GM12878 (cell line): Measurements from ENCODE around the gene NDN. TPM values are rescaled to one million over a fixed set of nuclear protein-coding genes. Genes with fewer than 3 reads are reported as not detected.

Source experiments
- ATAC-seq: fragments of 200-7000 bp; cut with Tn5 transposase; 3 replicates; pipeline ENCODE4 v1.9.1; 2020; ENCODE audit warnings: mild to moderate bottlenecking, moderate library complexity
- BruUV-seq: library from RNA; stranded (reverse); fragments of 400-500 nt; replicated peaks from 2 replicates; lab custom pipeline; 2021; lab: Mats Ljungman, UMichigan
- CTCF ChIA-PET: fragments of 300-600 bp; sonication (Branson Sonifier 250); formaldehyde crosslinking; extraction: SDS; loops from one replicate; lab custom pipeline; 2021; ENCODE audit warnings: inconsistent platforms; lab: Yijun Ruan, JAX
- POLR2A ChIA-PET: fragments of 350-600 bp; formaldehyde crosslinking; extraction: SDS; loops from one replicate; lab custom pipeline; 2021; ENCODE audit warnings: inconsistent platforms; lab: Charles Lee
- RAD21 ChIA-PET: fragments of 300-600 bp; sonication (Branson Sonifier 250); formaldehyde crosslinking; loops from one replicate; lab custom pipeline; 2023; ENCODE audit warnings: antibody characterized with exemption; ENCODE audit not compliant: unreplicated experiment; lab: Charles Lee
- SMC1A ChIA-PET: fragments of 300-600 bp; sonication (Branson Sonifier 250); formaldehyde crosslinking; loops from one replicate; lab custom pipeline; 2023; ENCODE audit not compliant: unreplicated experiment, uncharacterized antibody; lab: Charles Lee
- DNase-seq: peaks from one replicate; pipeline ENCODE4 v3.0.0-alpha.2; 2011; ENCODE audit warnings: low read depth, low spot score
- FAIRE-seq: peaks from 3 replicates; lab custom pipeline; 2011; peaks lifted over from hg19 to GRCh38; lab: Jason Lieb, UNC
- H2AFZ ChIP-seq: 2 replicates; pipeline ENCODE4 v1.6.0; 2011; ENCODE audit warnings: low read depth, low read length, control low read depth; ENCODE audit not compliant: control insufficient read depth
- H3K27ac ChIP-seq: 2 replicates; pipeline ENCODE4 v1.5.1; 2011; ENCODE audit warnings: control low read depth; ENCODE audit not compliant: control insufficient read depth, insufficient read depth
- H3K27me3 ChIP-seq, 2 experiments: replicated peaks in 1 of 2; 2 replicates each; pipeline versions ENCODE4 v1.6.0 to v1.6.1; 2011; ENCODE audit warnings: low read length in 1 of 2; ENCODE audit not compliant: control insufficient read depth in 2 of 2, insufficient read depth in 2 of 2
- H3K36me3 ChIP-seq, 2 experiments: 2 replicates each; pipeline ENCODE4 v1.5.1; 2011; ENCODE audit warnings: low read length in 1 of 2; ENCODE audit not compliant: control insufficient read depth in 2 of 2, insufficient read depth in 2 of 2
- H3K4me1 ChIP-seq: 2 replicates; pipeline ENCODE4 v1.6.1; 2011; ENCODE audit warnings: mild to moderate bottlenecking, low read length, moderate library complexity, mixed read lengths; ENCODE audit not compliant: control insufficient read depth, insufficient read depth
- H3K4me2 ChIP-seq: 2 replicates; pipeline ENCODE4 v1.6.0; 2011; ENCODE audit warnings: control low read depth; ENCODE audit not compliant: control insufficient read depth, insufficient read depth
- H3K4me3 ChIP-seq: fragments of 200-600 bp; sonication (generic); 2 replicates; pipeline ENCODE4 v1.5.1; 2016
- H3K79me2 ChIP-seq: 2 replicates; pipeline ENCODE4 v1.6.0; 2011; ENCODE audit warnings: low read length; ENCODE audit not compliant: control insufficient read depth, insufficient read depth
- H3K9ac ChIP-seq: 2 replicates; pipeline ENCODE4 v1.8.0; 2011; ENCODE audit warnings: low read length, control low read depth, mixed read lengths; ENCODE audit not compliant: control insufficient read depth, insufficient read depth
- H3K9me3 ChIP-seq: replicated peaks from 3 replicates; pipeline ENCODE4 v1.5.1; 2011; ENCODE audit warnings: mild to moderate bottlenecking, low read length; ENCODE audit not compliant: control insufficient read depth, insufficient read depth
- H4K20me1 ChIP-seq: 2 replicates; pipeline ENCODE4 v1.6.0; 2011; ENCODE audit not compliant: control insufficient read depth, insufficient read depth
- CTCF ChIP-seq, 3 experiments: IDR thresholded peaks in 2 of 3; conservative IDR thresholded peaks in 1 of 3; 2 replicates each; pipeline ENCODE4 v1.5.1; 2011; ENCODE audit warnings: low read depth in 3 of 3, low read length in 3 of 3, mild to moderate bottlenecking in 3 of 3, control low read depth in 2 of 3, moderate library complexity in 2 of 3, inconsistent platforms in 1 of 3, mixed read lengths in 1 of 3; ENCODE audit not compliant: control insufficient read depth in 2 of 3, insufficient read depth in 1 of 3; ENCODE audit errors: extremely low read depth in 1 of 3
- RAD21 ChIP-seq: IDR thresholded peaks from 2 replicates; pipeline ENCODE4 v1.6.1; 2011; ENCODE audit warnings: mild to moderate bottlenecking, low read depth, low read length, moderate library complexity; ENCODE audit not compliant: insufficient read depth
- RUNX3 ChIP-seq: IDR thresholded peaks from 2 replicates; pipeline ENCODE4 v1.6.1; 2012; ENCODE audit warnings: low read length, inconsistent platforms
- SMC3 ChIP-seq: IDR thresholded peaks from 2 replicates; pipeline ENCODE4 v1.6.1; 2011; ENCODE audit warnings: low read length, improper control_type of control experiment, borderline replicate concordance
- TBL1XR1 ChIP-seq: IDR thresholded peaks from 2 replicates; pipeline ENCODE4 v1.6.1; 2012; ENCODE audit warnings: low read depth, low read length, improper control_type of control experiment
- ZNF274 ChIP-seq: IDR thresholded peaks from one replicate; pipeline ENCODE4 v1.8.0; 2011; ENCODE audit not compliant: insufficient read length, insufficient read depth
- WGBS: methylation state at CpG from one replicate; pipeline ENCODE4 v1.1.6; 2016; ENCODE audit warnings: low lambda C conversion rate; ENCODE audit not compliant: insufficient replicate concordance, insufficient coverage; ENCODE audit errors: missing lambda C conversion rate; 5-methylcytosine and 5-hydroxymethylcytosine counted together
- in situ Hi-C: fragments of 300-500 bp; cut with MboI; formaldehyde crosslinking; loops from 9 replicates; pipeline ENCODE4 v1.14.3; 2018; ENCODE audit warnings: mixed read lengths
- intact Hi-C: fragments of 100-400 bp; cut with micrococcal nuclease; formaldehyde crosslinking; loops from one replicate; pipeline ENCODE4 v1.14.2; 2022; ENCODE audit not compliant: unreplicated experiment
- polyA plus RNA-seq, 11 experiments: library from polyadenylated mRNA; depleted of rRNA in 4 of 11; unstranded in 6 of 11; stranded (reverse) in 5 of 11; fragments of >200 nt; fragmentation: Nextera tagmentation in 4 of 11; fragmentation: Illumina TruSeq in 1 of 11; extraction: Ambion mirVana in 4 of 11; extraction: Trizol in 1 of 11; gene quantifications; 1 replicate in 1 of 11; 2 replicates in 10 of 11; pipeline versions ENCODE4 v1.2.1 to v1.2.3, GENCODE V29; 2011 to 2016; ENCODE audit warnings: inconsistent platforms in 2 of 11, missing spikeins in 2 of 11, low read depth in 1 of 11
- total RNA-seq, 4 experiments: library from RNA; depleted of rRNA in 3 of 4; stranded (reverse); fragments of >200 nt in 3 of 4; fragmentation: Illumina TruSeq in 1 of 4; extraction: Trizol in 1 of 4; gene quantifications; 2 replicates each; pipeline versions ENCODE4 v1.2.1 to v1.2.3, GENCODE V29; 2013 to 2021

Gene NDN
- total and polyA plus RNA-seq, 10 of the 15 experiments (the other 5 are each of a cell fraction or from before 2014, with no cell fraction given): 0.10 to 0.13 TPM; not detected in 8

GRCh38 chr15:23642413-23643044, 44.6 kb downstream of the NDN start:
- BruUV-seq: no TSS peak
- Histone ChIP-seq H3K9ac (no peak overlapping the region), H3K79me2 (no peaks in the 10 kb centered on the region), H3K4me3 (no peak overlapping the region), H3K27ac (no peak overlapping the region), H3K9me3 (no peaks in the 10 kb centered on the region; the same call in 2 of the 3 replicates), H3K36me3 (no peaks in the 10 kb centered on the region), H3K4me1 (no peaks in the 10 kb centered on the region), H4K20me1 (no peaks in the 10 kb centered on the region), H3K27me3 (no peaks in the 10 kb centered on the region), H3K4me2 (no peak overlapping the region), H2AFZ (no peak overlapping the region)
- ChIA-PET POLR2A (no interaction called here), RAD21 (no interaction called here), CTCF (no interaction called here), SMC1A (interaction anchor here (1.0 kb wide), 1 partner anchor 1859 kb away, joined by 4 read pairs; no protein-coding TSS in a partner anchor)
- WGBS: 1% methylated on average over 13 of the region's 13 CpGs
- intact Hi-C loops (loop anchor here (10.0 kb wide), 1 partner anchor 1862 kb away; no protein-coding TSS in a partner anchor), in situ Hi-C loops (loop anchor here (25.0 kb wide), 1 partner anchor 1870 kb away; no protein-coding TSS in a partner anchor)
- FAIRE-seq: no peak
- peak; percentile 64 for ATAC-seq
- no peak for DNase-seq
- TF ChIP-seq RAD21 (peak; percentile 47; the same call in 1 of the 2 replicates), CTCF (IDR thresholded peaks at IDR 0.05 in 2 of 3, conservative IDR thresholded peaks at IDR 0.05 in 1 of 3; ENCODE audit: control insufficient read depth in 2 of 3, extremely low read depth in 1 of 3, insufficient read depth in 1 of 3, low read depth in 3 of 3, low read length in 3 of 3) (peak; percentile 48 to 74 (median 48); a peak in 5 of 6 replicates), SMC3 (peak; percentile 43; the same call in 1 of the 2 replicates), TBL1XR1 (no peak), ZNF274 (no peak), RUNX3 (peak; percentile 35)

Other genes with a start within 250 kb of the NDN start
- gene GOLGA6L2, start 240.1 kb downstream of the NDN start, total RNA-seq (2014; rRNA removed): not detected in 2 replicates
- gene GOLGA6L2, start 240.1 kb downstream of the NDN start, total RNA-seq (2014; rRNA removed; fragmentation: Illumina TruSeq; extraction: Trizol): not detected in 2 replicates
- gene GOLGA6L2, start 240.1 kb downstream of the NDN start, total RNA-seq (2021): not detected in 2 replicates
- not detected in 2 replicates for gene GOLGA6L2, start 240.1 kb downstream of the NDN start, polyA plus RNA-seq (2011; rRNA removed)
- gene GOLGA6L2, start 240.1 kb downstream of the NDN start, polyA plus RNA-seq (2014; fragmentation: Illumina TruSeq; extraction: Trizol): not detected in 2 replicates
- not detected for gene GOLGA6L2, start 240.1 kb downstream of the NDN start, polyA plus RNA-seq (2014; fragmentation: Nextera tagmentation; extraction: Ambion mirVana)
- gene GOLGA6L2, start 240.1 kb downstream of the NDN start, polyA plus RNA-seq (2014; rRNA removed): not detected in 2 replicates
- not detected for gene GOLGA6L2, start 240.1 kb downstream of the NDN start, polyA plus RNA-seq (2016; fragmentation: Nextera tagmentation; extraction: Ambion mirVana)
- gene MKRN3, start 121.6 kb downstream of the NDN start, total RNA-seq (2014; rRNA removed): not detected in 2 replicates
- gene MKRN3, start 121.6 kb downstream of the NDN start, total RNA-seq (2014; rRNA removed; fragmentation: Illumina TruSeq; extraction: Trizol): not detected in 2 replicates
- gene MKRN3, start 121.6 kb downstream of the NDN start, total RNA-seq (2021): not detected in 2 replicates
- 0.86 and 1.1 TPM in 2 replicates for gene MKRN3, start 121.6 kb downstream of the NDN start, polyA plus RNA-seq (2011; rRNA removed)
- gene MKRN3, start 121.6 kb downstream of the NDN start, polyA plus RNA-seq (2014; fragmentation: Illumina TruSeq; extraction: Trizol): not detected in 2 replicates
- not detected for gene MKRN3, start 121.6 kb downstream of the NDN start, polyA plus RNA-seq (2014; fragmentation: Nextera tagmentation; extraction: Ambion mirVana)
- gene MKRN3, start 121.6 kb downstream of the NDN start, polyA plus RNA-seq (2014; rRNA removed): not detected in 2 replicates
- under 1 TPM in 1 of 2 experiments, not detected in 1; 0.30 TPM for gene MKRN3, start 121.6 kb downstream of the NDN start, polyA plus RNA-seq (2016; fragmentation: Nextera tagmentation; extraction: Ambion mirVana)
- gene MAGEL2, start 39.4 kb downstream of the NDN start, total RNA-seq (2014; rRNA removed): not detected in 2 replicates
- not detected in 2 replicates for gene MAGEL2, start 39.4 kb downstream of the NDN start, total RNA-seq (2014; rRNA removed; fragmentation: Illumina TruSeq; extraction: Trizol)
- gene MAGEL2, start 39.4 kb downstream of the NDN start, total RNA-seq (2021): not detected in 2 replicates
- gene MAGEL2, start 39.4 kb downstream of the NDN start, polyA plus RNA-seq (2011; rRNA removed): not detected in 2 replicates
- not detected in 2 replicates for gene MAGEL2, start 39.4 kb downstream of the NDN start, polyA plus RNA-seq (2014; fragmentation: Illumina TruSeq; extraction: Trizol)
- not detected for gene MAGEL2, start 39.4 kb downstream of the NDN start, polyA plus RNA-seq (2014; fragmentation: Nextera tagmentation; extraction: Ambion mirVana)
- not detected in 2 replicates for gene MAGEL2, start 39.4 kb downstream of the NDN start, polyA plus RNA-seq (2014; rRNA removed)
- gene MAGEL2, start 39.4 kb downstream of the NDN start, polyA plus RNA-seq (2016; fragmentation: Nextera tagmentation; extraction: Ambion mirVana): not detected